OCI-LY7 (cell line): ENCODE measurements around the gene BDP1. TPM values are rescaled to one million over a fixed set of nuclear protein-coding genes. Genes with fewer than 3 reads are reported as not detected.
"Not testable (repeated sequence)": the region's sequence is repeated elsewhere in the genome, so short reads cannot be mapped to it uniquely, and the experiment has no call there.

Source experiments
- BruUV-seq: library from RNA; stranded (reverse); fragments of 400-500 nt; replicated peaks from 2 replicates; lab custom pipeline; 2021; lab: Mats Ljungman, UMichigan
- CTCF ChIA-PET: fragments of 300-600 bp; sonication (Branson Sonifier 250); formaldehyde crosslinking; loops from one replicate; lab custom pipeline; 2022; ENCODE audit warnings: antibody characterized with exemption; ENCODE audit not compliant: unreplicated experiment; lab: Charles Lee
- POLR2A ChIA-PET: fragments of 300-600 bp; sonication (Branson Sonifier 250); formaldehyde crosslinking; loops from one replicate; lab custom pipeline; 2022; ENCODE audit warnings: antibody characterized with exemption; lab: Charles Lee
- DNase-seq: peaks from one replicate; pipeline ENCODE4 v3.0.0-alpha.2; 2015; ENCODE audit warnings: low spot score
- H2AFZ ChIP-seq: fragments of 200-600 bp; sonication (generic), shearing (Covaris generic); 2 replicates; pipeline ENCODE4 v1.6.1; 2014; ENCODE audit warnings: mild to moderate bottlenecking, antibody characterized with exemption, low read length, moderate library complexity
- H3K27ac ChIP-seq: fragments of 200-600 bp; sonication (generic); 2 replicates; pipeline ENCODE4 v1.5.1; 2014; ENCODE audit warnings: mixed run types, low read depth, mild to moderate bottlenecking, moderate library complexity, low read length, inconsistent platforms; ENCODE audit not compliant: poor library complexity, severe bottlenecking
- H3K36me3 ChIP-seq: fragments of 200-600 bp; sonication (generic); 2 replicates; pipeline ENCODE4 v1.6.1; 2014; ENCODE audit warnings: mild to moderate bottlenecking, antibody characterized with exemption, low read length, moderate library complexity, mixed read lengths; ENCODE audit not compliant: insufficient read depth
- H3K4me1 ChIP-seq: fragments of 200-600 bp; sonication (generic); 2 replicates; pipeline ENCODE4 v1.5.1; 2014; ENCODE audit warnings: mild to moderate bottlenecking, low read length; ENCODE audit not compliant: insufficient read depth, poor library complexity, severe bottlenecking
- H3K4me2 ChIP-seq: fragments of 200-600 bp; sonication (generic); 2 replicates; pipeline ENCODE4 v1.6.1; 2014; ENCODE audit warnings: mild to moderate bottlenecking, low read length
- H3K4me3 ChIP-seq: fragments of 200-600 bp; sonication (generic); 2 replicates; pipeline ENCODE4 v1.5.1; 2014; ENCODE audit warnings: mild to moderate bottlenecking, low read depth, low read length; ENCODE audit not compliant: poor library complexity, severe bottlenecking
- H3K79me2 ChIP-seq: fragments of 200-600 bp; sonication (generic); 2 replicates; pipeline ENCODE4 v1.6.1; 2016; ENCODE audit warnings: low read depth, mild to moderate bottlenecking, low read length, moderate library complexity, mixed read lengths; ENCODE audit not compliant: insufficient read depth
- H3K9me2 ChIP-seq: fragments of 200-600 bp; sonication (generic); 2 replicates; pipeline ENCODE4 v1.6.1; 2016; ENCODE audit warnings: mild to moderate bottlenecking, low read length, mixed read lengths; ENCODE audit not compliant: insufficient read depth
- H3K9me3 ChIP-seq: fragments of 200-600 bp; sonication (generic); 2 replicates; pipeline ENCODE4 v1.6.1; 2014; ENCODE audit warnings: mild to moderate bottlenecking, mixed run types, low read length, mixed read lengths
- H4K20me1 ChIP-seq: fragments of 200-600 bp; sonication (generic); 2 replicates; pipeline ENCODE4 v1.6.1; 2014; ENCODE audit warnings: mild to moderate bottlenecking, antibody characterized with exemption, low read length, moderate library complexity, mixed read lengths; ENCODE audit not compliant: insufficient read depth
- EZH2phosphoT487 ChIP-seq: fragments of 200-600 bp; sonication (generic); IDR thresholded peaks from 2 replicates; pipeline ENCODE4 v1.6.1; 2018; ENCODE audit warnings: low read depth, borderline replicate concordance, mild to moderate bottlenecking, mixed run types, antibody characterized with exemption, low read length, moderate library complexity, mixed read lengths
- intact Hi-C: fragments of 100-400 bp; cut with micrococcal nuclease; formaldehyde crosslinking; loops from one replicate; pipeline ENCODE4 v1.10.0; 2022; ENCODE audit not compliant: unreplicated experiment
- total RNA-seq, 2 experiments: library from RNA; depleted of rRNA in 1 of 2; stranded (reverse); fragments of >200 nt in 1 of 2; shearing (Covaris generic) in 1 of 2; gene quantifications; 2 replicates each; pipeline ENCODE4 v1.2.3, GENCODE V29; 2014 to 2022
- TF ChIP-seq, protein P1 (sequence below): fragments of 200-600 bp; sonication (generic); conservative IDR thresholded peaks from 2 replicates; pipeline ENCODE4 v1.5.1; 2014; ENCODE audit warnings: mild to moderate bottlenecking, antibody characterized with exemption, low read length, moderate library complexity, mixed read lengths

The BDP1 gene
- total RNA-seq, 2 experiments from 2014 or later, result 29.2 to 37.3 TPM

- no TSS peak for BruUV-seq
- Histone ChIP-seq H3K9me3 (no peaks in the 10 kb centered on the region), H3K27ac (no peak overlapping the region), H3K4me3 (no peak overlapping the region), H3K36me3 (peaks cover 85% of the 10 kb centered on the region), H2AFZ (no peak overlapping the region), H3K4me2 (no peak overlapping the region), H3K9me2 (no peaks in the 10 kb centered on the region), H3K4me1 (no peaks in the 10 kb centered on the region), H4K20me1 (no peaks in the 10 kb centered on the region; the same call in 1 of the 2 replicates), H3K79me2 (no peaks in the 10 kb centered on the region)
- intact Hi-C loops, result no loop called here
- ChIA-PET CTCF (no interaction called here), POLR2A (interaction anchor here (0.6 kb wide), 1 partner anchor 63 kb away, joined by 3 read pairs; no protein-coding TSS in a partner anchor)
- DNase-seq, result peak; percentile 23
- TF ChIP-seq, protein P1, sequence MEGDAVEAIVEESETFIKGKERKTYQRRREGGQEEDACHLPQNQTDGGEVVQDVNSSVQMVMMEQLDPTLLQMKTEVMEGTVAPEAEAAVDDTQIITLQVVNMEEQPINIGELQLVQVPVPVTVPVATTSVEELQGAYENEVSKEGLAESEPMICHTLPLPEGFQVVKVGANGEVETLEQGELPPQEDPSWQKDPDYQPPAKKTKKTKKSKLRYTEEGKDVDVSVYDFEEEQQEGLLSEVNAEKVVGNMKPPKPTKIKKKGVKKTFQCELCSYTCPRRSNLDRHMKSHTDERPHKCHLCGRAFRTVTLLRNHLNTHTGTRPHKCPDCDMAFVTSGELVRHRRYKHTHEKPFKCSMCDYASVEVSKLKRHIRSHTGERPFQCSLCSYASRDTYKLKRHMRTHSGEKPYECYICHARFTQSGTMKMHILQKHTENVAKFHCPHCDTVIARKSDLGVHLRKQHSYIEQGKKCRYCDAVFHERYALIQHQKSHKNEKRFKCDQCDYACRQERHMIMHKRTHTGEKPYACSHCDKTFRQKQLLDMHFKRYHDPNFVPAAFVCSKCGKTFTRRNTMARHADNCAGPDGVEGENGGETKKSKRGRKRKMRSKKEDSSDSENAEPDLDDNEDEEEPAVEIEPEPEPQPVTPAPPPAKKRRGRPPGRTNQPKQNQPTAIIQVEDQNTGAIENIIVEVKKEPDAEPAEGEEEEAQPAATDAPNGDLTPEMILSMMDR, result no peak
- TF ChIP-seq EZH2phosphoT487, result no peak
Observed at GRCh38 chr5:71533615-71534014, 78.2 kb downstream of the BDP1 start.

DNA sequence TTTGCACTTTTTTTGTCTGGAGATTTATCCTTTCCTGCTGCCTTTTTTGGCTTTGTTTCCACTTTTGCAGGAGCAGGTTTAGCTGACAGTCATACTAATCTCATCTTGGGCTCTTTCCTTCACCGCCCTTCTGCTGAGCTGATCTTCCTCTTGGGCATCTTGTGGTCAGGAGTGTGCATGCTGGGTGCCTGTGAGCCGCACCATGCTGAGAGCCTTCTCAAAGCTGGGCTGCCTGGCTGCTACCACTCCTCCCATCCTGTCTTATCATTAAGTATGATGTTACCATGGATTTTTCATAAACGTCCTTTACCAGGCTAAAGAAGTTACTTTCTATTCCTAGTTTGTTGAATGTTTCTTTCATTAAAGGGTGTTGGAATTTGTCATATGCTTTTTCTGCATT is 82.2 kb downstream of the BDP1 start:
- H3K36me3 ChIP-seq, result peaks cover 92% of the 10 kb centered on the region
- ChIA-PET POLR2A (no interaction called here), CTCF (no interaction called here)
- no peaks in the 10 kb centered on the region for H4K20me1 ChIP-seq
- H3K27ac ChIP-seq, result no peak overlapping the region
- intact Hi-C loops, result no loop called here
- no peak for DNase-seq
- no peak overlapping the region for H2AFZ ChIP-seq
- no peaks in the 10 kb centered on the region for H3K9me3 ChIP-seq
- TF ChIP-seq, protein P1, result no peak
- no peak for TF ChIP-seq EZH2phosphoT487
- H3K79me2 ChIP-seq, result no peaks in the 10 kb centered on the region
- H3K4me2 ChIP-seq, result no peak overlapping the region
- H3K9me2 ChIP-seq, result no peaks in the 10 kb centered on the region
- no peaks in the 10 kb centered on the region for H3K4me1 ChIP-seq
- no TSS peak for BruUV-seq
- H3K4me3 ChIP-seq, result no peak overlapping the region

- POLR2A ChIA-PET, H3K9me2 ChIP-seq, DNase-seq, H3K4me3 ChIP-seq, intact Hi-C loops, H3K4me2 ChIP-seq, H3K79me2 ChIP-seq, H3K9me3 ChIP-seq, H3K4me1 ChIP-seq, BruUV-seq, H4K20me1 ChIP-seq, CTCF ChIA-PET, H2AFZ ChIP-seq, H3K27ac ChIP-seq: not testable (repeated sequence)
- H3K36me3 ChIP-seq, result peaks cover 86% of the 10 kb centered on the region
Observed at GRCh38 chr5:71550885-71551284, 95.4 kb downstream of the BDP1 start.

- H3K4me1 ChIP-seq, H3K9me2 ChIP-seq, H3K4me3 ChIP-seq, BruUV-seq, H4K20me1 ChIP-seq, H3K4me2 ChIP-seq, intact Hi-C loops, H3K27ac ChIP-seq, H2AFZ ChIP-seq, H3K9me3 ChIP-seq, H3K79me2 ChIP-seq, DNase-seq, POLR2A ChIA-PET, CTCF ChIA-PET: not testable (repeated sequence)
- H3K36me3 ChIP-seq, result peaks cover 85% of the 10 kb centered on the region
Observed at GRCh38 chr5:71551582-71551981, 96.1 kb downstream of the BDP1 start.

DNA sequence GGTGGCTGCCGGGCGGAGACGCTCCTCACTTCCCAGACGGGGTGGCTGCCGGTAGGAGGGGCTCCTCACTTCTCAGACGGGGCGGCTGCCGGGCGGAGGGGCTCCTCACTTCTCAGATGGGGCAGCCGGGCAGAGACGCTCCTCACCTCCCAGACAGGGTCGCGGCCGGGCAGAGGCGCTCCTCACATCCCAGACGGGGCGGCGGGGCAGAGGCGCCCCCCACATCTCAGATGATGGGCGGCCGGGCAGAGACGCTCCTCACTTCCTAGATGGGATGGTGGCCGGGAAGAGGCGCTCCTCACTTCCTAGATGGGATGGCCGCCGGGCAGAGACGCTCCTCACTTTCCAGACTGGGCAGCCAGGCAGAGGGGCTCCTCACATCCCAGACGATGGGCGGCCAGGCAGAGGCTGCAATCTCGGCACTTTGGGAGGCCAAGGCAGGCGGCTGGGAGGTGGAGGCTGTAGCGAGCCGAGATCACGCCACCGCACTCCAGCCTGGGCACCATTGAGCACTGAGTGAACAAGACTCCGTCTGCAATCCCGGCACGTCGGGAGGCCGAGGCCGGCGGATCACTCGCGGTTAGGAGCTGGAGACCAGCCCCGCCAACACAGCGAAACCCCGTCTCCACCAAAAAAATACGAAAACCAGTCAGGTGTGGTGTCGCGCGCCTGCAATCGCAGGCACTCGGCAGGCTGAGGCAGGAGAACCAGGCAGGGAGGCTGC is 96.7 kb downstream of the BDP1 start:
- peaks cover 84% of the 10 kb centered on the region for H3K36me3 ChIP-seq
- not testable (repeated sequence) for H3K27ac ChIP-seq, BruUV-seq

More for the DNA sequence above, 96.7 kb downstream of the BDP1 start:
- H3K4me1 ChIP-seq, H3K4me3 ChIP-seq, H4K20me1 ChIP-seq, H3K79me2 ChIP-seq, H3K9me3 ChIP-seq, CTCF ChIA-PET, POLR2A ChIA-PET, DNase-seq, H3K4me2 ChIP-seq, H3K9me2 ChIP-seq, intact Hi-C loops, H2AFZ ChIP-seq: not testable (repeated sequence)
